GM06990 (cell line): ENCODE data around the gene PRKAG3.
"Not testable (repeated sequence)": the region's sequence is repeated elsewhere in the genome, so short reads cannot be mapped to it uniquely, and the experiment has no call there.

Experiments
- DNase-seq: peaks from one replicate; pipeline ENCODE4 v3.0.0-alpha.2; 2011; ENCODE audit not compliant: insufficient read length; ENCODE audit errors: extremely low read depth
- H3K27me3 ChIP-seq: replicated peaks from 2 replicates; pipeline ENCODE4 v1.6.0; 2011; ENCODE audit warnings: low read length; ENCODE audit not compliant: control insufficient read depth, insufficient read depth
- H3K36me3 ChIP-seq: 2 replicates; pipeline ENCODE4 v1.5.1; 2011; ENCODE audit warnings: low read length; ENCODE audit not compliant: control insufficient read depth, insufficient read depth
- H3K4me3 ChIP-seq: replicated peaks from 2 replicates; pipeline ENCODE4 v1.5.1; 2011; ENCODE audit warnings: low read depth, mild to moderate bottlenecking, control low read depth, low read length
- TF ChIP-seq, protein P1 (sequence below): IDR thresholded peaks from 2 replicates; pipeline ENCODE4 v1.5.1; 2011; ENCODE audit warnings: low read length, control low read depth, mild to moderate bottlenecking, inconsistent platforms; ENCODE audit not compliant: insufficient read depth, poor library complexity, severe bottlenecking

The PRKAG3 gene

DNA sequence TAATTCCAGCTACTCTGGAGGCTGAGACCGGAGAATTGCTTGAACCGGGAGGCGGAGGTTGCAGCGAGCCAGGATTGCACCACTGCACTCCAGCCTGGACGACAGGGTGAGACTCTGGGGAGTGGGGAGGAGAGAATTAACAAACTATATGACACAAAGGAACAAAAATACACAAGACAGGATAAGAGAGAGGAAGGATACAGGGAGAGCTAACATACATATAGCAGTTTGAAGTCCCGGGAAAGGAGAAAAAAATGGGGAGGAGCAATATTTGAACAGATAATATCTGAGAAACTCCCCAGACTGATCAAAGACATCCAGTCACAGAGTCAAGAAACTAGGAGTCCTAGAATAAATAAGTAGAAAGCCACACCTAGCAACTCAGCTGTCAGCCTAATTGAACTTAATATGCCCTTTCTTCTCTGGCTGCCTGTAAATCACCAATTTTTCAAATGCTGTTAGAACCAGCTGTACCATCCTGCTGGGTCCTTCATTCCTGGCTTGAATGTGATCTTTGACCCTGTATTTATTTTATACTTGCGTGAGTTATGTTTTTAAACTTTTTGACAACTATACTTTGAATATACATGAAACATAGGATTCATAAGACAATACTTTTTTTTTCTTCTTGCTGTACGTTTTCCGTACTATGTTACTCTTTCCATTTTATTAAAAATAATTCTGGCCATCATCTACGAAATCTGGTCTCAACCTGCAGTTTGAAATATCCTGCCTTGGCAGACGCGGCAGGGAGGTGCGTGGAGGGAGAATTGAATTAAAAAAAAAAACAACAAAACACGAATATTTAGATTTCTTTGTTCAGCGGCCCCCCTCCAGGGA is 50.5 kb downstream of the PRKAG3 start:
- TF ChIP-seq, protein P1, sequence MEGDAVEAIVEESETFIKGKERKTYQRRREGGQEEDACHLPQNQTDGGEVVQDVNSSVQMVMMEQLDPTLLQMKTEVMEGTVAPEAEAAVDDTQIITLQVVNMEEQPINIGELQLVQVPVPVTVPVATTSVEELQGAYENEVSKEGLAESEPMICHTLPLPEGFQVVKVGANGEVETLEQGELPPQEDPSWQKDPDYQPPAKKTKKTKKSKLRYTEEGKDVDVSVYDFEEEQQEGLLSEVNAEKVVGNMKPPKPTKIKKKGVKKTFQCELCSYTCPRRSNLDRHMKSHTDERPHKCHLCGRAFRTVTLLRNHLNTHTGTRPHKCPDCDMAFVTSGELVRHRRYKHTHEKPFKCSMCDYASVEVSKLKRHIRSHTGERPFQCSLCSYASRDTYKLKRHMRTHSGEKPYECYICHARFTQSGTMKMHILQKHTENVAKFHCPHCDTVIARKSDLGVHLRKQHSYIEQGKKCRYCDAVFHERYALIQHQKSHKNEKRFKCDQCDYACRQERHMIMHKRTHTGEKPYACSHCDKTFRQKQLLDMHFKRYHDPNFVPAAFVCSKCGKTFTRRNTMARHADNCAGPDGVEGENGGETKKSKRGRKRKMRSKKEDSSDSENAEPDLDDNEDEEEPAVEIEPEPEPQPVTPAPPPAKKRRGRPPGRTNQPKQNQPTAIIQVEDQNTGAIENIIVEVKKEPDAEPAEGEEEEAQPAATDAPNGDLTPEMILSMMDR, result no peak
- Histone ChIP-seq H3K27me3 (no peaks in the 10 kb centered on the region), H3K36me3 (no peaks in the 10 kb centered on the region), H3K4me3 (no peak overlapping the region)
- DNase-seq, result no peak

DNA sequence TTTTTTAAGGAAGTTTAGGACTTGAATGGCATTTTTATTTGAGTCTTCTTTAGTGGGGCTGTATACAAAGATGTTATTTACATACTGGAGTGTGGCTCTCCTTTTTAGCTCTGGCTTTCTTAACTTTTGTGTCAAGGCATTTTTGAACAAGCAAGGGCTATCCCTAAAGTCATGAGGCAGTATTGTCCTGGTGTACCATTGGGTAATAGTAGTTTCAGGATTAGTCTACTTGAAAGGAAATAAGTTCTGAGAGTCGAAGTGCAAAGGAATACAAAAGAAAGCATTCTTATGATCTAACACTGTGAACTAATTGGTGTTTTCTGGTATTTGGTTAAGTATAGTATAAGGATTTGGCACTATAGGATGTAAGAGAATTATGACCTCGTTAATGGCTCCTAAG is 51.6 kb downstream of the PRKAG3 start:
- H3K27me3 ChIP-seq, result no peaks in the 10 kb centered on the region
- no peak for DNase-seq
- TF ChIP-seq, protein P1, result no peak
- no peaks in the 10 kb centered on the region for H3K36me3 ChIP-seq
- H3K4me3 ChIP-seq, result no peak overlapping the region

DNA sequence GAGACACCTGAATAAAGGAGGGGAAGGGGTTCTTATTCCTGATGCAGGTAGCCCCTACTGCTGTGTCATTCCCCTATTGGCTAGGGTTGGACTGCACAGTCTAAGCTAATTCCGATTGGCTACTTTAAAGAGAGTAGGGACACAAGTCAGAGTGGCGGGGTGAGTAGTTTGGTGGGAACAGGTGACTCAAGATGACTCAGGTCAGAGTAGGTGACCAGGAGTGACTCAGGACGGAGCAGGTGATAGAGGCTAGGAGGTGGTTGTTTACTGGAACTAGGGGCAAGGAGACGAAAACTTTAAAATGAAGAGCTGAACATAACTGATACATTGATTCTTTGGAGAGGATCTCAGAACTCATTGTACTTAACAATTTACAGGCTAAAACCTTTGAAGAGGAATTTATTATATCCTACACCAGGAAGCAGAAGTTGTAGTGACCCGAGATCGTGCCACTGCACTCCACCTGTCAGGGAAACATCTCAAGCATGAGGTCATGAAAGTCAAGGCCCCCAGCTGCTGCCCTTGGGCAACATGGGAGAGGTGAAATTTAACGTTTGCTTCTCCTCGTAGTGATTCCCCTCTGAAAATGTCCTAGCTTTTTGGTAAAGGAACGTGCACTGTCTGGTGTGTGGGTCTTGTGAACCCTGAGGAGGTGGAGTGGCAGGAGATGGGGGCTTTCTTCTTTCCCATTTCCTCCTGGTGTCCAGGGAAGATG is 54.2 kb downstream of the PRKAG3 start:
- Histone ChIP-seq H3K4me3 (no peak overlapping the region), H3K27me3 (no peaks in the 10 kb centered on the region), H3K36me3 (no peaks in the 10 kb centered on the region)
- DNase-seq, result no peak
- TF ChIP-seq, protein P1, result no peak

DNA sequence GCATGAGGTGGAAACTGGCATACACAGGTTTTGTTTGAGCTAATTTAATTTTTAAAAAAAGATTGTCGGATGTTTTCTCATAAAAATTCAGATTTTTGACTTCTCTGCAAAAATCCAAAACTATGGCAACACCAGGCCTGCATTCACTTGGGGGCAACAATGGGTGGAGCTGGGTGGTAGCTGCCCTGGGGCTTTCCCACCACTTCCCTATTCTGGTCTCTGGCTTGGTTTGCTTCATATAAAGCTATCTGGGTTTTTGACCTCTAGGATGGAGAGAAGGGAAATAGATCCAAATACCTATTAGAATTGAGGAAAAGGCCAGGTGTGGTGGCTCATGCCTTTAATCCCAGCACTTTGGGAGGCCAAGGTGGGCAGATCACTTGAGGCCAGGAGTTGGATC is 55.1 kb downstream of the PRKAG3 start:
- no peak for DNase-seq
- Histone ChIP-seq H3K36me3 (no peaks in the 10 kb centered on the region), H3K27me3 (no peaks in the 10 kb centered on the region), H3K4me3 (no peak overlapping the region)
- TF ChIP-seq, protein P1, result no peak

DNA sequence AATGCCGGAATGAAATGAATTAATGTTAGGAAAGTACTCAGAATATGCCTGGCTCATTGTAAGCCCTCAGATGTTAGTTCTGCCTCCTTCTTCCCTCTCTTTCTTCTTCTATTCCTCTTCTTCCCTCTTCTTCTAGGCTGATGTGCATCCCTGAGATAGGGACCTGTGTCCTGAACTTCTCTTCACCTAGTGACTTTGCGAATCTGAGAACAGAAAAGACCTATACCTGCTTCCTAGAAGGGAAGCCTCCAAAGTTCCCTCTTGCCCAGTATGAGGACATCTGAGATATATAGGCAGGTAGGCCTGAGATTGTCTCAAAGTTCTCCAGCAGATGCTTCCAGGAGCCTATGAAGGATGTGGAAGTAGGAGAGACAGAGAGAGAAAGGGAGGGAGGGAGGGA is 57.7 kb downstream of the PRKAG3 start:
- TF ChIP-seq, protein P1, result no peak
- Histone ChIP-seq H3K36me3 (no peaks in the 10 kb centered on the region), H3K4me3 (no peak overlapping the region), H3K27me3 (no peaks in the 10 kb centered on the region)
- no peak for DNase-seq

DNA sequence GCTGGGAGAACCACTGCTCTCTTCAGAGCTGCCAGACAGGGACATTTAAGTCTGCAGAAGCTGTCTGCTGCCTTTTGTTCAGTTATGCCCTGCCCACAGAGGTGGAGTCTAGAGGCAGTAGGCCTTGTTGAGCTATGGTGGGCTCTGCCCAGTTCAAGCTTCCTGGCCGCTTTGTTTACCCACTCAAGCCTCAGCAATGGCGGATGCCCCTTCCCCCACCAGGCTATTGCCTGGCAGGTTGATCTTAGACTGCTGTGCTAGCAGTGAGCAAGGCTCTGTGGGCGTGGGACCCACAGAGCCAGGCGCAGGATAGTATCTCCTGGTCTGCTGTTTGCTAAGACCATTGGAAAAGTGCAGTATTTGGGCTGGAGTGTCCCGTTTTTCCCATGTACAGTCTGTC is 58.8 kb downstream of the PRKAG3 start:
- DNase-seq, H3K27me3 ChIP-seq, H3K36me3 ChIP-seq, H3K4me3 ChIP-seq: not testable (repeated sequence)
